Measurements from ENCODE around the gene PHLDA1. TPM values are rescaled to one million over a fixed set of nuclear protein-coding genes. Genes with fewer than 3 reads are reported as not detected.

The PHLDA1 gene
- total RNA-seq, 1 experiment from 2014 or later, result 34.9 TPM

GRCh38 chr12:76042147-76042546, 10.6 kb upstream of the PHLDA1 start (continued):
- TF ChIP-seq STAT6 (CRISPR knock-in tag; conservative IDR thresholded peaks at IDR 0.05; ENCODE audit: low read depth) (no peak), NR2C2 (CRISPR knock-in tag; IDR thresholded peaks at IDR 0.05) (no peak), TP53 (CRISPR knock-in tag; IDR thresholded peaks at IDR 0.05) (no peak), NFYB (CRISPR knock-in tag; conservative IDR thresholded peaks at IDR 0.05; ENCODE audit: low read depth) (no peak), ZNF423 (CRISPR knock-in tag; IDR thresholded peaks at IDR 0.05) (no peak)

GRCh38 chr12:76041406-76041805, 9.8 kb upstream of the PHLDA1 start:
- Mint-ChIP-seq H3K9me3 (no peaks in the 10 kb centered on the region), H3K4me1 (peaks cover 46% of the 10 kb centered on the region), H3K27ac (peak overlapping the region; percentile 57; the same call in 1 of the 2 replicates), H3K27me3 (ENCODE audit: low read depth) (no peaks in the 10 kb centered on the region), H3K4me3 (no peak overlapping the region), H3K36me3 (peaks cover 10% of the 10 kb centered on the region)
- ChIA-PET POLR2A (interaction anchor here (0.9 kb wide), 1 partner anchor 10 kb away, joined by 4 read pairs; the partner anchor contains the start of gene PHLDA1), CTCF (interaction anchor here (1.6 kb wide), 1 partner anchor 515 kb away, joined by 3 read pairs; no protein-coding TSS in a partner anchor)
- DNase-seq (ENCODE audit: low spot score) (no peak), ATAC-seq (no peak)
- no peak for TF ChIP-seq TEAD1 (CRISPR knock-in tag; IDR thresholded peaks at IDR 0.05)
- TF ChIP-seq SOX15 (CRISPR knock-in tag; IDR thresholded peaks at IDR 0.05), result no peak
- TF ChIP-seq NFE2L1 (CRISPR knock-in tag; IDR thresholded peaks at IDR 0.05), result no peak
- no peak for TF ChIP-seq MYBL2 (CRISPR knock-in tag; IDR thresholded peaks at IDR 0.05)
- TF ChIP-seq ZBTB21 (CRISPR knock-in tag; IDR thresholded peaks at IDR 0.05; ENCODE audit: borderline replicate concordance), result no peak
- no peak for TF ChIP-seq HMGXB4 (CRISPR knock-in tag; IDR thresholded peaks at IDR 0.05)
- no peak for TF ChIP-seq E2F4 (CRISPR knock-in tag; IDR thresholded peaks at IDR 0.05; ENCODE audit: borderline replicate concordance, low read depth)
- no peak for TF ChIP-seq ARID4B (CRISPR knock-in tag; IDR thresholded peaks at IDR 0.05; ENCODE audit: borderline replicate concordance)
- no peak for TF ChIP-seq ELF4 (CRISPR knock-in tag; IDR thresholded peaks at IDR 0.05; ENCODE audit: low read depth)
- no peak for TF ChIP-seq ZNF671 (CRISPR knock-in tag; IDR thresholded peaks at IDR 0.05)
- TF ChIP-seq ZBTB43 (CRISPR knock-in tag; IDR thresholded peaks at IDR 0.05), result no peak
- TF ChIP-seq CBFB (CRISPR knock-in tag; IDR thresholded peaks at IDR 0.05; ENCODE audit: low read depth), result no peak

Measured in WTC11 (cell line).